Left kidney (tissue), 2 donors: ENCODE measurements around the gene ADNP. TPM values are rescaled to one million over a fixed set of nuclear protein-coding genes. Genes with fewer than 3 reads are reported as not detected.
"Not testable (repeated sequence)": the region's sequence is repeated elsewhere in the genome, so short reads cannot be mapped to it uniquely, and the experiment has no call there.

ENCODE experiments used
- DNase-seq: peaks from one replicate; pipeline ENCODE4 v3.0.0-alpha.2; 2013
- polyA plus RNA-seq: library from polyadenylated mRNA; unstranded; fragments of 120-200 nt; gene quantifications from one replicate; pipeline ENCODE4 v1.2.1, GENCODE V29; 2013; ENCODE audit not compliant: insufficient read length

Gene ADNP
- polyA plus RNA-seq, 1 donor: 160 TPM

- DNase-seq: no peak
These were observed 27.1 kb downstream of the ADNP start for GRCh38 chr20:50904067-50904570.

- no peak for DNase-seq
These were observed 27.7 kb downstream of the ADNP start for GRCh38 chr20:50903353-50904051.

- no peak for DNase-seq
These were observed 29.9 kb downstream of the ADNP start for GRCh38 chr20:50901301-50901700.

GRCh38 chr20:50900261-50900660 lies 31.0 kb downstream of the ADNP start:
- DNase-seq: no peak

- no peak for DNase-seq
These were observed 32.8 kb downstream of the ADNP start for GRCh38 chr20:50898475-50898874.

- no peak for DNase-seq
These were observed 36.0 kb downstream of the ADNP start for GRCh38 chr20:50895111-50895830.

- no peak for DNase-seq
These were observed 37.6 kb downstream of the ADNP start for GRCh38 chr20:50893620-50894019.

GRCh38 chr20:50892394-50892793 lies 38.8 kb downstream of the ADNP start:
- DNase-seq: no peak

- DNase-seq: no peak
These were observed 40.1 kb downstream of the ADNP start for GRCh38 chr20:50891138-50891537.

- no peak for DNase-seq
These were observed 43.7 kb downstream of the ADNP start for GRCh38 chr20:50887576-50887975.

- no peak for DNase-seq
These were observed 45.0 kb downstream of the ADNP start for GRCh38 chr20:50886184-50886790.

GRCh38 chr20:50885781-50886180 lies 45.5 kb downstream of the ADNP start:
- no peak for DNase-seq

- DNase-seq: no peak
These were observed 46.2 kb downstream of the ADNP start for GRCh38 chr20:50885068-50885467.

GRCh38 chr20:50883856-50884255 lies 47.4 kb downstream of the ADNP start:
- no peak for DNase-seq

- DNase-seq: not testable (repeated sequence)
These were observed 49.3 kb downstream of the ADNP start for GRCh38 chr20:50881759-50882424.

- no peak for DNase-seq
These were observed 51.3 kb downstream of the ADNP start for GRCh38 chr20:50879649-50880550.

- no peak for DNase-seq
These were observed 53.9 kb downstream of the ADNP start for GRCh38 chr20:50877232-50877743.

GRCh38 chr20:50876816-50877215 lies 54.4 kb downstream of the ADNP start:
- DNase-seq: no peak

- DNase-seq: no peak
These were observed 55.1 kb downstream of the ADNP start for GRCh38 chr20:50876063-50876685.

- DNase-seq: no peak
These were observed 56.2 kb downstream of the ADNP start for GRCh38 chr20:50874758-50875665.
